ENCODE data around the gene PRRC2C. TPM values are rescaled to one million over a fixed set of nuclear protein-coding genes. Genes with fewer than 3 reads are reported as not detected.

The PRRC2C gene
- polyA plus RNA-seq, 1 donor from 2014 or later, result 42.4 TPM

DNA sequence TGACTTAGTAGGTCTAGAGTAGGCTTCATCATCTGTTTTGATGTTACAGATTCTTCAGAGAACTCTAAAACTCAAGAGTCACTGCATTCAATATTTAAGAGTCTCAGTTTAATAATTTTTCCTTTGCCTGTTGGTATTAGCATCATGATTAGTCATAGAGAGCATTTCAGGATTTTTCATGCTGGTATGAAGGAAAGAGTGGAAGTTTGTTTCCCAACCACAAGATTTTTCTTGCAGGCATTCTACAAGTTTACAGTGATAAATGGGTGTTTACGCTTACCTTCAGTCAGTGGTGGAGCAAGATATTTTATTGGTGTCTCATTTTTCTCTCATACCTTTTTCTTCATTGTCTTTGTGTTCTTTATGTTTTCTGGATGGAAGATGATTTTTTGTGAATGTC lies 78.3 kb downstream of the PRRC2C start:
- H3K9me3 ChIP-seq (ENCODE audit: low read length), result no peaks in the 10 kb centered on the region
- H3F3A ChIP-seq (ENCODE audit: insufficient read depth, low read length, poor library complexity, severe bottlenecking), result no peaks in the 10 kb centered on the region
- H3K27ac ChIP-seq (ENCODE audit: low read length), result no peak overlapping the region
- no peak overlapping the region for H2AFZ ChIP-seq (ENCODE audit: low read depth, low read length)
- TF ChIP-seq TAF1 (IDR thresholded peaks at IDR 0.05; ENCODE audit: low read depth) (no peak), EP300 (conservative IDR thresholded peaks at IDR 0.05; ENCODE audit: poor library complexity, severe bottlenecking) (no peak), POLR2AphosphoS5 (IDR thresholded peaks at IDR 0.05) (no peak), MXI1 (conservative IDR thresholded peaks at IDR 0.05; ENCODE audit: poor library complexity, severe bottlenecking) (no peak), SMC3 (conservative IDR thresholded peaks at IDR 0.05; ENCODE audit: poor library complexity) (no peak), EZH2 (IDR thresholded peaks at IDR 0.05; ENCODE audit: borderline replicate concordance, insufficient read depth, low read length, poor library complexity, severe bottlenecking) (no peak), RAD21 (conservative IDR thresholded peaks at IDR 0.05) (no peak)
- TF ChIP-seq, protein P1, sequence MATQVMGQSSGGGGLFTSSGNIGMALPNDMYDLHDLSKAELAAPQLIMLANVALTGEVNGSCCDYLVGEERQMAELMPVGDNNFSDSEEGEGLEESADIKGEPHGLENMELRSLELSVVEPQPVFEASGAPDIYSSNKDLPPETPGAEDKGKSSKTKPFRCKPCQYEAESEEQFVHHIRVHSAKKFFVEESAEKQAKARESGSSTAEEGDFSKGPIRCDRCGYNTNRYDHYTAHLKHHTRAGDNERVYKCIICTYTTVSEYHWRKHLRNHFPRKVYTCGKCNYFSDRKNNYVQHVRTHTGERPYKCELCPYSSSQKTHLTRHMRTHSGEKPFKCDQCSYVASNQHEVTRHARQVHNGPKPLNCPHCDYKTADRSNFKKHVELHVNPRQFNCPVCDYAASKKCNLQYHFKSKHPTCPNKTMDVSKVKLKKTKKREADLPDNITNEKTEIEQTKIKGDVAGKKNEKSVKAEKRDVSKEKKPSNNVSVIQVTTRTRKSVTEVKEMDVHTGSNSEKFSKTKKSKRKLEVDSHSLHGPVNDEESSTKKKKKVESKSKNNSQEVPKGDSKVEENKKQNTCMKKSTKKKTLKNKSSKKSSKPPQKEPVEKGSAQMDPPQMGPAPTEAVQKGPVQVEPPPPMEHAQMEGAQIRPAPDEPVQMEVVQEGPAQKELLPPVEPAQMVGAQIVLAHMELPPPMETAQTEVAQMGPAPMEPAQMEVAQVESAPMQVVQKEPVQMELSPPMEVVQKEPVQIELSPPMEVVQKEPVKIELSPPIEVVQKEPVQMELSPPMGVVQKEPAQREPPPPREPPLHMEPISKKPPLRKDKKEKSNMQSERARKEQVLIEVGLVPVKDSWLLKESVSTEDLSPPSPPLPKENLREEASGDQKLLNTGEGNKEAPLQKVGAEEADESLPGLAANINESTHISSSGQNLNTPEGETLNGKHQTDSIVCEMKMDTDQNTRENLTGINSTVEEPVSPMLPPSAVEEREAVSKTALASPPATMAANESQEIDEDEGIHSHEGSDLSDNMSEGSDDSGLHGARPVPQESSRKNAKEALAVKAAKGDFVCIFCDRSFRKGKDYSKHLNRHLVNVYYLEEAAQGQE (IDR thresholded peaks at IDR 0.05; ENCODE audit: borderline replicate concordance), result no peak
- TF ChIP-seq, protein P2, sequence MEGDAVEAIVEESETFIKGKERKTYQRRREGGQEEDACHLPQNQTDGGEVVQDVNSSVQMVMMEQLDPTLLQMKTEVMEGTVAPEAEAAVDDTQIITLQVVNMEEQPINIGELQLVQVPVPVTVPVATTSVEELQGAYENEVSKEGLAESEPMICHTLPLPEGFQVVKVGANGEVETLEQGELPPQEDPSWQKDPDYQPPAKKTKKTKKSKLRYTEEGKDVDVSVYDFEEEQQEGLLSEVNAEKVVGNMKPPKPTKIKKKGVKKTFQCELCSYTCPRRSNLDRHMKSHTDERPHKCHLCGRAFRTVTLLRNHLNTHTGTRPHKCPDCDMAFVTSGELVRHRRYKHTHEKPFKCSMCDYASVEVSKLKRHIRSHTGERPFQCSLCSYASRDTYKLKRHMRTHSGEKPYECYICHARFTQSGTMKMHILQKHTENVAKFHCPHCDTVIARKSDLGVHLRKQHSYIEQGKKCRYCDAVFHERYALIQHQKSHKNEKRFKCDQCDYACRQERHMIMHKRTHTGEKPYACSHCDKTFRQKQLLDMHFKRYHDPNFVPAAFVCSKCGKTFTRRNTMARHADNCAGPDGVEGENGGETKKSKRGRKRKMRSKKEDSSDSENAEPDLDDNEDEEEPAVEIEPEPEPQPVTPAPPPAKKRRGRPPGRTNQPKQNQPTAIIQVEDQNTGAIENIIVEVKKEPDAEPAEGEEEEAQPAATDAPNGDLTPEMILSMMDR (IDR thresholded peaks at IDR 0.05; ENCODE audit: poor library complexity, severe bottlenecking), result no peak
- H3K36me3 ChIP-seq (ENCODE audit: insufficient read depth, low read length), result peaks cover 47% of the 10 kb centered on the region
- H3K4me2 ChIP-seq (ENCODE audit: low read length), result no peak overlapping the region
- no peaks in the 10 kb centered on the region for H3K79me2 ChIP-seq (replicated peaks; ENCODE audit: insufficient read depth, low read length)
- no peaks in the 10 kb centered on the region for H3K9me2 ChIP-seq (ENCODE audit: insufficient read depth, low read length)
- H3K4me3 ChIP-seq (ENCODE audit: low read length), result no peak overlapping the region
- no peaks in the 10 kb centered on the region for H4K20me1 ChIP-seq (ENCODE audit: insufficient read depth)
- H3K27me3 ChIP-seq (ENCODE audit: insufficient read depth, low read depth, low read length), result no peaks in the 10 kb centered on the region
- H3K9ac ChIP-seq (ENCODE audit: low read length), result no peak overlapping the region

DNA sequence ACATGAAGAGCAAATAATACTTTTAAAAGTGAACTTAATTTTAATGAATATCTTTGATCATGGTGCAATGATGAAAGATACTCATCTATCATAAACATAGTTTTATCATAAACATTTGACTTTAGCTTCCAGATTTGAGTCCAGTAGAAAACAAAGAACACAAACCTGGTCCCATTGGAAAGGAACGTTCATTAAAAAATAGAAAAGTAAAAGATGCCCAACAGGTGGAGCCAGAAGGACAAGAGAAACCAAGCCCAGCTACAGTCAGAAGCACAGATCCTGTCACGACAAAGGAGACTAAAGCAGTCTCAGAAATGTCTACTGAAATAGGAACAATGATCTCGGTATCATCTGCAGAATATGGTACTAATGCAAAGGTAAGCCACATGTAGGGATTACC lies 81.1 kb downstream of the PRRC2C start:
- Histone ChIP-seq H4K20me1 (ENCODE audit: insufficient read depth) (no peaks in the 10 kb centered on the region), H2AFZ (ENCODE audit: low read depth, low read length) (no peak overlapping the region), H3F3A (ENCODE audit: insufficient read depth, low read length, poor library complexity, severe bottlenecking) (no peaks in the 10 kb centered on the region), H3K27me3 (ENCODE audit: insufficient read depth, low read depth, low read length) (no peaks in the 10 kb centered on the region), H3K9me2 (ENCODE audit: insufficient read depth, low read length) (no peaks in the 10 kb centered on the region), H3K9ac (ENCODE audit: low read length) (no peak overlapping the region), H3K36me3 (ENCODE audit: insufficient read depth, low read length) (peaks cover 30% of the 10 kb centered on the region), H3K9me3 (ENCODE audit: low read length) (no peaks in the 10 kb centered on the region), H3K4me3 (ENCODE audit: low read length) (no peak overlapping the region), H3K4me2 (ENCODE audit: low read length) (no peak overlapping the region), H3K79me2 (replicated peaks; ENCODE audit: insufficient read depth, low read length) (no peaks in the 10 kb centered on the region), H3K27ac (ENCODE audit: low read length) (no peak overlapping the region)
- TF ChIP-seq SMC3 (conservative IDR thresholded peaks at IDR 0.05; ENCODE audit: poor library complexity) (no peak), EP300 (conservative IDR thresholded peaks at IDR 0.05; ENCODE audit: poor library complexity, severe bottlenecking) (no peak)

DNA sequence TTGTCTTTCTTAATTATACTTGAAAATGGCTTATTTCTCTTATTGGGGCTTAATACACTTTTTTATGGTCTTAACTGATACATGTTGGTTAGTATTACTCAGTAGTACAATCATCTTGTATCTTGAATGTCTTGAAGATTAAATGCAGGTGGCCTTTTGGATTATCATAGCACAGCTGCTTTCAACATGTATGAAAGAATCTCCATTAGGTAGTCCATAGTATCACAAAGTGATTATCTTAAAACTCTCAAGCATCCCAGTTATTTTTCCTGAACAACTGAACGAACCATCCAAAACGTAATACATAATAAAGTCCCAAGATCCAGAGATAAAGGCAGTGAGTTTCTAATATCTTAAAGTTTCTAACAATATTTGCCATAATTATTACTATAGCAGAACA lies 85.0 kb downstream of the PRRC2C start:
- no peak overlapping the region for H3K4me2 ChIP-seq (ENCODE audit: low read length)
- H2AFZ ChIP-seq (ENCODE audit: low read depth, low read length), result no peak overlapping the region
- no peaks in the 10 kb centered on the region for H3K79me2 ChIP-seq (replicated peaks; ENCODE audit: insufficient read depth, low read length)
- H3K9ac ChIP-seq (ENCODE audit: low read length), result no peak overlapping the region
- H3K27ac ChIP-seq (ENCODE audit: low read length), result no peak overlapping the region
- peaks cover under 1% of the 10 kb centered on the region for H4K20me1 ChIP-seq (ENCODE audit: insufficient read depth)
- H3K9me3 ChIP-seq (ENCODE audit: low read length), result no peaks in the 10 kb centered on the region
- TF ChIP-seq, protein P1 (IDR thresholded peaks at IDR 0.05; ENCODE audit: borderline replicate concordance), result no peak
- TF ChIP-seq EZH2 (IDR thresholded peaks at IDR 0.05; ENCODE audit: borderline replicate concordance, insufficient read depth, low read length, poor library complexity, severe bottlenecking) (no peak), POLR2AphosphoS5 (IDR thresholded peaks at IDR 0.05) (no peak), MXI1 (conservative IDR thresholded peaks at IDR 0.05; ENCODE audit: poor library complexity, severe bottlenecking) (no peak), SMC3 (conservative IDR thresholded peaks at IDR 0.05; ENCODE audit: poor library complexity) (no peak), TAF1 (IDR thresholded peaks at IDR 0.05; ENCODE audit: low read depth) (no peak), RAD21 (conservative IDR thresholded peaks at IDR 0.05) (no peak)
- TF ChIP-seq, protein P2 (IDR thresholded peaks at IDR 0.05; ENCODE audit: poor library complexity, severe bottlenecking), result no peak
- H3K27me3 ChIP-seq (ENCODE audit: insufficient read depth, low read depth, low read length), result no peaks in the 10 kb centered on the region
- H3K4me3 ChIP-seq (ENCODE audit: low read length), result no peak overlapping the region
- no peaks in the 10 kb centered on the region for H3K9me2 ChIP-seq (ENCODE audit: insufficient read depth, low read length)
- peaks cover 18% of the 10 kb centered on the region for H3K36me3 ChIP-seq (ENCODE audit: insufficient read depth, low read length)
- no peaks in the 10 kb centered on the region for H3F3A ChIP-seq (ENCODE audit: insufficient read depth, low read length, poor library complexity, severe bottlenecking)
